GM18909 (cell line): ENCODE measurements around the gene ADAM17.
"Not testable (repeated sequence)": the region's sequence is repeated elsewhere in the genome, so short reads cannot be mapped to it uniquely, and the experiment has no call there.

ENCODE experiments used
- ATAC-seq: cut with Tn5 transposase; IDR thresholded peaks from one replicate; pipeline ENCODE4 v1.9.1; 2021; ENCODE audit warnings: mild to moderate bottlenecking; ENCODE audit not compliant: unreplicated experiment, poor library complexity

The ADAM17 gene

DNA sequence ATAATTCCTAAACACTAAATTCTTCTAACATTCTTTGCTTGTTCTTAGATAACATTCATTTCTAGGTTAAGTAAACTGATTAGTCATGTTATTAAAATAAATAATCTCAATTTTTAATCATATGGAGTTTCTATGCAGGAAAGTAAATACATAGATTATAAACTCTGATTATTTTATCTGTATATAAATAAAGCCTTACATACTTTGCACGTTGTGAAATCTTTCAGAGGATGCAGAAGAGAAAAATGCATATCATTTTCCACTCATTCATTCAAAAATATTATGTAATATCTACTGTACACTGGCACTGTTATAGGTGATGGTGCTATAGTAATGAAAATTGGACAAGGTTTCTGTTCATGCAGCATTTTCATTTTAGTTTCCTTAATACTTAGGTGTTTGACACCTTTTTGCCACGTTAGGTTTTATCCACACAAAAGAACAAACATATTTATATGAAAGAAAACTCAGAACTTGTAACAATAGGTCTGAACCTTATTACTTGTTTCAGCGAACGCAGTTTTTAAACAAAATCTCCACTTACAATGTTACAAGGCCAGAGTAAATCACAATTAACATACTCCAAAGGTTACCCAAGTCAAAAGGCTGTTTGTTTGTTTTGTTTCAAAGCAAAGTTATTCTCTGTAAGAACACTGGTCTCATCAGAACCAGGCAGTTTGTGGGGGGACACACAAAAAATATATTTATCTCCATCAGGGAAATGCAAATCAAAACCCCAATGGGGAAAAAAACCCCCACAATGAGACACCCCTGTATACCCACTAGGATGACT, 27.4 kb downstream of the ADAM17 start:
- ATAC-seq: no peak

DNA sequence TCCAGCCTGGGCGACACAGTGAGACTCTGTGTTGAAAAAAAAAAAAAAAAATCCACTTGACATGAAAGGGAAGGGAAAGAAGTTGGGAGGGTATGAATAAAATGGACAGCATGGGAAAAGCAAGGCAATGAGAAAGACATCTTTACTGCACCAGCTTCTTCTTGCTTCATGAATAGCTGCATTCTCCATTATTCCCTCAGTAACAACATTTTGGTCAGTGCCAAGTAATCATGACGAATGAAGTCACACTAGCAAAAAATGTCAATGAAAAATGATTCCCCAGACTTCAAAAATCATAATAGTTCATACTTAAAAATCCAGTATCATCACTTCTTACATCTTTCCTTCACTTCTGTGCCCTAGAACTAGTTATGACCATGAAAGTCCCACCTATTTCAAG, 30.4 kb downstream of the ADAM17 start:
- ATAC-seq: no peak

DNA sequence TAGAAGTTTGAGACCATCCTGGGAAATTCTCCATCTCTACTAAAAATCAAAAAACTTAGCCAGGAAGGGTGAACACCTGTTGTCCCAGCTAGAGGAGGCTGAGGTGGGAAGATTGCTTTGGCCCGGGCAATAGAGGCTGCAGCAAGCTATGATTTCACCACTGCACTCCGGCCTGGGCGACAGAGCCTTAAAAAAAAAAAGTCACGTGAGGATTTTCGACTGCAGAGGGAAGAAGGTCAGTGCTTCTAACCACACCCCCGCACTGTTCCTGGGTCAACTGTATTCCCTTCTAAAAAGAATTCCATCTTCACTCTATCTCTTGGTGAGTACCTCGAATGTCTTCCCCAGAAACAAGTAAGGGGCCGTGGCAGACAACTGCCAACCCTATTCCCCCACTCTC, 31.3 kb downstream of the ADAM17 start:
- no peak for ATAC-seq

DNA sequence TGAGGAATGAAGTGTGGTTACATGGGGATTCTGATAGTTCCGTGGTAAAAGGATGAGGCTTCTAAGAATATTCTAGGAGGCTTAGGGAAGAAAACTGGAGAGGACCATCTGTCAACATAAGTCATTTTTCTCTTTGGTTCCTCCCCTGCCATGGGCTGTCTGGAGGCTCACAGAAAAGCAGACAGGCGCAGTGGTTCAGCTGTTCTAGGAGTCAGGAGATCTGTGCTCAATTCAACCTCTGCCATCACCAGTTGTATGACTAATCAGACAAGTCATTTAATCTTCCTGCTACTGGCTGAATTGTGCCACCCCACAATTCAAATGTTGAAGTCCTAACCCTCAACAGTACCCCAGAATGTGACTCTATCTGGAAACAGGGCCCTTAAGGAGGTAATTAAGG, 36.4 kb downstream of the ADAM17 start:
- ATAC-seq: no peak

DNA sequence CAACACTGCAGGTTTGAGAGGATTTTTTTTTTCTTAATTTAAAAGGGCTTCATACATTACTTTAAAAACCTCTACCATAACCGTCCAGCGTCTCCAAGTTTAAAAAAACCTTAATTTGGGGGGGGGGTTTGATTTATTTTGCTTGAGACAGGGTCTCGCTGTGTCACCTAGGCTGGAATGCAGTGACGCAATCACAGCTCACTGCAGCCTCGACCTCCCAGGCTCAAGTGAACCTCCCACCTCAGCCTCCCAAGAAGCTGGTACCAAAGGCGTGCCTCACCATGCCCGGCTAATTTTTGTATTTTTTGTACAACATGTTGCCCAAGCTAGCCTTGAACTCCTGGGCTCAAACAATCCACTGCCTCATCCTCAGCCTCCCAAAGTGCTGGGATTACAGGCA, 36.9 kb downstream of the ADAM17 start:
- ATAC-seq: no peak

DNA sequence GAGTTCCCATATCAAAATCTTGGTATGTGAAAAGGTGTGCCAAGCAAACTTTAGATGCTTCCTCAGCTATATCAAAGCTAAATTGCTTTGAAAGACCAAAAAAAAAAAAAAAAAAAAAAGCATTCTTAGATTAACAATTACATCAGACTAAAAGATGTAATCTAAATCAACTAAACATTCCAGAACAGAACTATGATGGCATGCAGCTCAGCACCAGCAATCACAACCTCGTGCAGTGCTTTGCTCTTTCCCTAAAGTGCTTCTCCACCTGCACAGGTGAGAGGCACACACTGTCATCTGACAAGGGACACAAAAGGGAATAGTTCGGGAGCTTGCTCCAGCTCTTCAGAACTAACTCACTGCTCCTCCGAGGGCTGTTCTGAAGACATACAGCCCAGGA, 37.5 kb downstream of the ADAM17 start:
- ATAC-seq: no peak

DNA sequence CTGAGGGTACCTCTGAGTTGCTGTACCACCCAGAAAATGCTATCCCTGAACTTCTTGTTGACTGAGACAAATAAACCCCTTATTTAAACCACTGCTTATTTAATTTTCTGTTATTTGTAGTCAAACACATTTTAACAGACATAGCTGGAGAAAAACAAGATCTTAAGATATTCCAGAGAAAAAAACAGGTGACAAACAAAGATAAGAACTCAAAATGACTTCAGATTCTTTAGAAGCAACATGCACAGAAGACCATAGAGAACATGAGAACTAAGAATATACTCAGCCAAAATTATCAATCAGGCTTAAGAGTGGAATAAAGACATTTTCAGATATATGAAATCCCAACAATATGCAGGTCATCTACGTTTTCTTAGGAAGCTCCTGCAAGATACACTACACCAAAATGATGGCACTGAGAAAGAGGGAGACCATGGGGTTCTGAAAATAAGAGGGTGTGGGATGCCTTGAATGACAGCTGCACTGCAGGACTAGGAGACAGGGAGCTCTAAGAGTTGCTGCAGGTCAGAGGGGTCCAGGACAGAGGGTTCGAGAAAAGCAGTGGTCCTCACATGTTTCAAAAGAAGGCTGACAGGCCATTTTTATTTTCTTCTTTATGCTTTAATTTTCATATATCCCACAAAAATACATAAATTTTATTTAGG, 38.4 kb downstream of the ADAM17 start:
- no peak for ATAC-seq

DNA sequence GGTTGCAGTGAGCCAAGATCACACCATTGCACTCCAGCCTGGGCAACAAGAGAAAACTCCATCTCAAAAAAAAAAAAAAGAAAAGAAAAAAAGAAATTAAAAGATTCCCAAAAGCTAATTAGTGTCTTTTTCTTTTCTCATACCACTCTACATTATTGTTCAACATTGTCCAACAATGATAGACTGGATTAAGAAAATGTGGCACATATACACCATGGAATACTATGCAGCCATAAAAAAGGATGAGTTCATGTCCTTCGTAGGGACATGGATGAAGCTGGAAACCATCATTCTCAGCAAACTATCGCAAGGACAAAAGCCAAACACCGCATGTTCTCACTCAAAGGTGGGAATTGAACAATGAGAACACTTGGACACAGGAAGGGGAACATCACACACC, 41.7 kb downstream of the ADAM17 start:
- ATAC-seq: not testable (repeated sequence)

DNA sequence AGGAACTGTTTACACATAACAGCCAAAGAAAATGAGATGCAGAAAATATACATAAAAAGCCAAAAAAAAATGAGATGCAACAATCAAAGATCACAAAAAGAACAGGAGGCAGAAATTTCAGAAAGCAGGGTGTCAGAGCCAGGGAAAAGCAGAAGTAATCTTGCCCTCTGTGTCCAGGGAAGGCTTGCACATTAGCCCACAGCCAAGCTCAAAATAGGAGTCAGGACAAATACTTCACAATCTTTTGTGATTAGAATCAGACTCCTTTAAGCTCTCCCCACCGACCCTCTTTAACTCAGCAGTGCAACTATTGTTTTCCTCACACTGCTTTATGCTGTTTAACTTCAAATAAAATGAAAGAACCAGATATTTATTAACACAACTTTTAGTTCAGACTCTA, 46.7 kb downstream of the ADAM17 start:
- no peak for ATAC-seq

DNA sequence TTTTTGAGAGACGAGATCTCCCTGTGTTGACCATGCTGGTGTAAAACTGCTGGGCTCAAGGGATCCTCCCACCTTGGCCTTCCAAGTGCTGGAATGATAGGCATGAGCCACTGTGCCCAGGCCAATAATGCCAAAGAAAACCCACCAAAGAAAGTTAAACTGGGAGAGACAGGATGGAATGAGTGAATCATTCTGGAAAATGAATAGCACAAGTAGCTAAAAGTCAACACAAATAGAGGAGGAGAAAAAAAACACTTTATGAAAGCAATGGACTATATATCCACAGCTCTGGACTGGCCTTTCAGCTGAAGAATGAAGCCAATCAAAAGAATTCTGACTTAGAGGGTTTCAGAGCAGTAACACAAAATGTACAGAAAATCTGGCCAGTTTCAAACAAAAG, 57.4 kb downstream of the ADAM17 start:
- no peak for ATAC-seq

DNA sequence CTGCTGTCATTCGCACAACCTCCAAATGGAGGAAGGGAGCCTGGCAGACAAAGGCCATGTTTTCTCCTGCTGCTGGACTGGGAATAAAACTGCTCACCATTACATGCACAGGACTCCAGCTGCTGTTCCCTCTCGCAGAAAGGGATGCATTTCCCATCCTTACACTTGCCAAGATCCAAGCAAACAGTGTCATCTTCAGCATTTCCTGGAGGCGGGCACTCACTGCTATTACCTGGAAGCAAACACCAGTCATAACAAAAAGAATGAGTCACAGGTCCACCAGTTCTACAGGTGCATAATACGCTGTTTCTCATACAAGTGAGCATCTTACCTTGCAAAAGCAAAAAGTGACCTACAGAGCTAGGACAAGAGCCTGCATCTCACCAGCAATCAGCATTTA, 58.6 kb downstream of the ADAM17 start:
- ATAC-seq: no peak

DNA sequence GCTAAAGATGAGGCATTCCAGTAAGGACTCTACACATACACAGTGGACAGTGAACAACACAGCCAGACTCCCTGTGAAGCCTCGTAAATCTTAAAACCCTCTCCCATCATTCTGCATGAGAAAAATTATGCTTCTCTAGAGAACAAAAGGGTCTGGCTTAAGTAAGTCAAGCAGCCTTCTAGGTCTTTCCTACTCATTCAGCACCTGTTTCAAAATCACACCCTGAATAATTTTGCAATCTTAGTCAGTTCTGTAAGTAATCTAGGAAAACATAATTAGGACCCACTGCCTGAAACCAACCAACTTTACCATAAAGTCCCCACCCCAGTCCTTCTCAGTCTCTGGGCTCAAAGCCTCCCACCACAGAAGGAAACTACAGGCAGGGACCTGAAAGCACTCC, 61.5 kb downstream of the ADAM17 start:
- ATAC-seq: no peak

DNA sequence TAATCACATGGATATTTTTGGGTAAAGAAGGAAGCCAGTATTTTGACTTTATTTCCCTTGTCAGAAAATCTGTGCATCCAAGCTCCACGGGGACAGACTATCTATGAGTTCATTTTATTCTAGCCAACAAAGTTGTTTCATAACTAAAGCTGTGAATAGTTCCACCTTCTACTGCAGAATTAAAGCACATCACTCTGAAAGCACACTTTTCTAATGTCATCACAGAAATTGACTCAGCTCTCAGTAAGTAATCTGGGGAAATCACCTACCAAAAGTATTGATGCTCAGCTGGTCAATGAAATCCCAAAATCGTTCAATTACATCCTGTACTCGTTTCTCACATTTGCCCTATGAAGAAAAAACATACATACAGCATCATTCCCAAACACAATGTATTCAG, 62.2 kb downstream of the ADAM17 start:
- no peak for ATAC-seq

DNA sequence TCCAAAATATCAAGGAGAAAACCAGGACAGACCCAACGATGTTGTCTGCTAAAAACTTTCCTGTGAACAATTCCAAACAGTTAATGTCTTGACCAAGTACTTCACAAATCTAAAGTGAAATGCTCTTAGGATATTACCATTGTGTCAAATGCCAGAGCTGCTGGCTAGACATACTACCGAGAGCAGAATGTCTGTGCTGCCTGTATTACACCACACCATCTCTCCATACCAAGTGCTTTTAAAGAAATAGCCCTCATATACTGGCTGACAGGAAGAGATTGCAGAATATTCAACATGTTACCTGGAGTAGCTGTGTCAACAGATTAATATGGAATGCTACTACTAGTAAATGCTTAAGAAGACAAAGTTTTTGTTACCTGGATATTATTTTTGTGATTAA, 62.7 kb downstream of the ADAM17 start:
- no peak for ATAC-seq

DNA sequence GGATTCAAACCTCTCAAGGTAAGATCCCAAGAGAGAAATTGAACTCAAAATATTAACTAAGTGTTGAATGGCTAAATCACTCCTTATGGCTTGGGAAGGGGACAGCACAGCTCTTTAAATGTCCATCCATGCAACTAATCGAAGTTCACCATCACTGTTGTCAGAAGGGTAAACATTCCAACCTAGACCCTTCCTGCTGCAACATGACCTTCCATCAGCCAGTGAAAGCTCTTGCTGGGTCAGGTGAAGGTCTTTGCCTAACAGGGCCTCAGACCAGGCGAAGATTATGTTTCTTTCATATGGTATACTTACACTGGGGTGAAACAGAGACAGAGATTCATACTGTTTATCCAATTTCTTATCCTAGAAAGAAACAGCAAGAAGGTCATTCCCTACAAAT, 64.8 kb downstream of the ADAM17 start:
- no peak for ATAC-seq

DNA sequence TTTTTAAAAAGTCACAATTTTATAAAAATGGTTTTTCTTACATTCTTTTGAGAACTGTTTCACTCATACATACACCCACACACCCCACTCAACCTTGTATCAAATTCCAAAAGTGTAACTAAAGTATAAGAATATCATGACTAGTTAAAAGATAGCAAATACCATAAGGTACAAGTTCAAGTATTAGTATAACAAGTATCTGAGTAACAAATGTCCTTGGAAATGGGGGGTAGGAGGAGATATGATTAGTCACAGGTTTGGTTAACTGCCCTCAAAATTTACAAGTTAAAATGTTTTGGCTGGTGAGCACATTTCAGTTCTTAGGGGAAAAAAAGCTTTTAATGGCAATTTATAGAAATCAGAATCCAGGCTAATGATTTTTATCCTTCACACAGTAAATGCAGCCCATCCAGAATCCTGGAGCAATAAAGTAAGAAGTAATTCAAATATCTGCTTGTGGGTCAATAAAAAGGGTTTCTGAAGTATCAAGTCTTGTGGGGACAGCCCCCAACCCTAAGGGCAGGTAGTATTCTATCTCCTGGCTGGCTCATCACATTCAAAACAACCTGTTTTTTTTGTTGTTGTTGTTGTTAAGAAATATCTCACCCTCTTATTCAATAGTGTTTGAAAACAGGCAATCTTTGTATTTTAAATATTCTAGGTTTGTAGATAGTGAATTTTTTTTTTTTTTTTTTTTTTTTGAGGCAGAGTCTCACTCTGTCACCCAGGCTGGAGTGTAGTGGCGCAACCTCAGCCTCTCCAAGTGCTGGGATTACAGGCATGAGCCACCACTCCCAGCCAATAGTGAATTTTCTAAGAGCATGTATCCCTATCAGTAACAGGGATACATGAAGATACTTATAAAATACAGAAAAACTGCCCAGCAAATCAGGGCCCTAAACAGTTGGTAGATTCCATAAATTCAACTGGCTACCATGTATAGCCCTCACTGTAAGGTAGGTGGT, 66.8 kb downstream of the ADAM17 start:
- ATAC-seq: no peak

DNA sequence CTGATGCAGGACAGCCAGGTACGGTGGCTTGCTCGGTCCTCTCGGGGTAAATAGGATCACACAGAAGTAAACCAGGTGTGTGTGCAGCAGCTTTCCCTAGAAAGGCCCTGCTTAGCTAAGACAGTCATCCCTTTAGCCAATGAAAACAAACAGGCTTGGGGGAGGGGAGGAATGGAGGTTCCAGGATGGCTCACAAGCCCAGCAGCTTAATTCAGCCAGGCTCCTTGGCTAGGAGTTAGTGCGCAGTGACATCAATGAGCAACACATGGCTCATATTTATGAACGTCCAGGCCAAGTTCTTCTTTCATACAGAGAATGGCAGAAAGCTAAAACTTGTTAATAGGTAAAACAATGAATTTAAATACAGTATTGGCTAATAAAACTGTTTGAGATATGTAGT, 71.1 kb downstream of the ADAM17 start:
- ATAC-seq: no peak

DNA sequence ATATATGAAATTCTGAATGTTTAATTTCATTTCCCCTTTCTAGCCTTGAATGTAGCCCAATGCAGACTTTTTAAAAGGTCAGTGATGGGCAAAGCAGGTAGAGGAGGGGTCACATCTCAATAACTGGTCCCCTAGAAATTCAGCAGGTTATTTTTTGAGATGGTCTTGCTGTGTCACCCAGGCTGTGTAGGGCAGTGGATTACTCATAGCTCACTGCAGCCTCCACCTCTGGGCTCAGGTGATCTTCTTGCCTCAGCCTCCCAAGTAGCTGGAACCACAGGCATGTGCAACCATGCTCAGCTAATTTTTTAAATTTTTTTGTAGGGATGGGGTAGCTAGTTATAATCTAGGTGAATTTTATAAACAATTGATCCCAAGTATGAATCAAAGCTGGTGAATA, 72.5 kb downstream of the ADAM17 start:
- no peak for ATAC-seq

DNA sequence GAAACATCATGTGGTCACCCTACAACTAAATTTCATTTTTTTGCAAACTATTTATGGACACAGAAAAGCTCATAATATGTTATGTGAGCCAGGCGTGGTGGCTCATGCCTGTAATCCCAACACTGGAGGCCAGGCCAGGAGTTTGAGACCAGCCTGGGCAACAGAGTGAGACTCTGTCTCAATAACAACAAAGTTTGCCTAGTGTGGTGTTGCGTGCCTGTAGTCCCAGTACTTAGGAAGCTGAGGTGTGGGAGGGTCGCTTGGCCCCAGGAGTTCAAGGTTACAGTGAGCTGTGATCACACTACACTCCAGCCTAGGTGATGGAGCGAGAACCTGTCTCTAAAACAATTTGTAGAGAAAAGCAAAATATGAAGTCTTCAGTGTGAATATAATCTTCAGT, 75.5 kb downstream of the ADAM17 start:
- ATAC-seq: no peak

DNA sequence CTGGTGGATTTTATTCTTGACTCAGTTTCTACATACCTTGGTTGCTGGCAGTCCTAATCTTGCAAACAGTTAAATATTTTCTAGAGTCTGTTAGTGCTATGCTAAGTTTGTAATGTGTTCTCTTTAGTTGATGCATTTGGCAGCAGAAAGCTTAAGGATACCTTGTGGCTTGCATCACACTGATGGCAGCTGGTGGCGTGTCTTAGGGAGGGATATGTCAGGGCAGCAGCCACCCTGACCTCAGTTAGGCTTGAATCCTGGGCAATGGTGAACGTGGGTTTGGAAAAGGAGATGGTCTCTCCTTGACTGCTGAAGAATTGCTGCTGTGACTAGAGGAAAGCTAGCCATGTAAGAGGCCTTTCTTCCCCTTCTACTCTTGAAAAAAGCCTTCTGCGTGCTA, 77.1 kb downstream of the ADAM17 start:
- no peak for ATAC-seq

DNA sequence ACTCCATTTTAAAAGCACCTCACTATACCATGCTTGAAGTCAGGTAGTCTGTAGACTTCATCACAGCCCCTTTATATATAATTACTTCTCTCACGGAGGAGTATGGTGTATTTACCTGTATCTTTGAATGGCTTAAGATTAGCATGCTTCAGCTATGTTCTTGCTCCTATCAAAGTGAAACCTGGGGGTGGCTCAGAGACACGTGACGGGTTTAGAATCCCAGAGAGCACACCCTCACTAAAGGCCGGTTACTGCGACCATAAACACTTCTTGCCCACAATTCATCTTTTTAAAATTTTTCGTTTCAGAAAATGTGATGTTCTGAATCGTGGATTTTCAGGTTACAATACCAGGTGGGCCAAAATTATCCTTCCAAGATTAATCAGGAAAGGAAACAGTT, 77.7 kb downstream of the ADAM17 start:
- ATAC-seq: no peak
